ENCODE measurements around the gene TNRC6C. TPM values are rescaled to one million over a fixed set of nuclear protein-coding genes. Genes with fewer than 3 reads are reported as not detected.
A peak's percentile ranks its signal among the peaks of the same experiment; 100 is the strongest.

The TNRC6C gene
- total and polyA plus RNA-seq, 2 of the 13 experiments (the other 11 are each of a cell fraction or from before 2014, with no cell fraction given): 0.66 to 4.9 TPM

DNA sequence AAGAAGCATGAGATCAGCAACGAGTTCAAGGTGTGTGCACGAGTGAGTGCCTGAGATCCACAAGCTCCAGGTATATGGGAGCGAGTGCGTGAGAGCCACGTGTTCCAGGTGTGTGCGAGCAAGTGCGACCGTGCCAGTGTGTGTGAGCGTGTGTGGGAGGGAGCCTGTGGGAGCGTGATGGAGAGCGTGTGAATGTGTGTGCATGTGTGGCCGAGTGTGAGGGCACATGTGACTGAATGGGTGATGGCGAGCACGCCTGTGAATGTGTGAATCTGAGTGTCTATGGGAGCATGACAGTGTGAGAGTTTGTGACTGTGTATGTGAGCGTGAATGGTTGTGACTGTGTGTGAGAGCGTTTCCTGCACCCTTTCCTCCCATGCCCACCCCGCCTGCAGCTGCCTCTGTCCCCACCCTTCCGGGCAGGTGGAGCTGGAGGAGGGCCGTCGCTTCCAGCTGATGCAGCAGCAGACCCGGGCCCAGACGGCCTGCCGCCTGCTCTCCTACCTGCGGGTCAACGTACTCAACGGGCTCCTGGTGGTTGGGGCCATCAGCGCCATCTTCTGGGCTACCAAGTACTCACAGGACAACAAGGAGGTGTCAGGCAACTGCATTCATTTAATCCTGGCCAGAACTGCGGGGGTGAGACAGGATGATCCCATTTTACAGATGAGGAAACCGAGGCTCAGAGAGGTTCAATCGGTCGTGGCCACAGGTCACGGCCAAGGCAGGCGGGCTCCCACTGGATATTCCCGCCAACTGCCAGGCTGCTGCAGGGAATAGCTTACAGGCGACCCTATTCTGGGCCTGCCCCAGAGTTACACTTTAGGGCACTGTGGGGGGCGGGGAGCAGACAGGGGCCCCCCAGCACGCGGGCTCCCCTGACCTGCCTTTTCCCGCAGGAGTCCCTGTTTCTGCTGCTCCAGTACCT is 175.7 kb downstream of the TNRC6C start (continued):
- TF ChIP-seq, protein P1, sequence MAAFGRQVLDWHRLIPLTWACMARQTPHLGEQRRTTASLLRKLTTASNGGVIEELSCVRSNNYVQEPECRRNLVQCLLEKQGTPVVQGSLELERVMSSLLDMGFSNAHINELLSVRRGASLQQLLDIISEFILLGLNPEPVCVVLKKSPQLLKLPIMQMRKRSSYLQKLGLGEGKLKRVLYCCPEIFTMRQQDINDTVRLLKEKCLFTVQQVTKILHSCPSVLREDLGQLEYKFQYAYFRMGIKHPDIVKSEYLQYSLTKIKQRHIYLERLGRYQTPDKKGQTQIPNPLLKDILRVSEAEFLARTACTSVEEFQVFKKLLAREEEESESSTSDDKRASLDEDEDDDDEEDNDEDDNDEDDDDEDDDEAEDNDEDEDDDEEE (CRISPR knock-in tag; IDR thresholded peaks at IDR 0.05): peak; percentile 19; the same call in 1 of the 2 replicates
- TF ChIP-seq, protein P2, sequence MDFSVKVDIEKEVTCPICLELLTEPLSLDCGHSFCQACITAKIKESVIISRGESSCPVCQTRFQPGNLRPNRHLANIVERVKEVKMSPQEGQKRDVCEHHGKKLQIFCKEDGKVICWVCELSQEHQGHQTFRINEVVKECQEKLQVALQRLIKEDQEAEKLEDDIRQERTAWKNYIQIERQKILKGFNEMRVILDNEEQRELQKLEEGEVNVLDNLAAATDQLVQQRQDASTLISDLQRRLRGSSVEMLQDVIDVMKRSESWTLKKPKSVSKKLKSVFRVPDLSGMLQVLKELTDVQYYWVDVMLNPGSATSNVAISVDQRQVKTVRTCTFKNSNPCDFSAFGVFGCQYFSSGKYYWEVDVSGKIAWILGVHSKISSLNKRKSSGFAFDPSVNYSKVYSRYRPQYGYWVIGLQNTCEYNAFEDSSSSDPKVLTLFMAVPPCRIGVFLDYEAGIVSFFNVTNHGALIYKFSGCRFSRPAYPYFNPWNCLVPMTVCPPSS (IDR thresholded peaks at IDR 0.05): no peak
- TF ChIP-seq SSRP1 (CRISPR knock-in tag; IDR thresholded peaks at IDR 0.05) (no peak), ZSCAN12 (CRISPR knock-in tag; IDR thresholded peaks at IDR 0.05) (no peak), ESRRA (CRISPR knock-in tag; IDR thresholded peaks at IDR 0.05; ENCODE audit: low read depth) (no peak), HHEX (CRISPR knock-in tag; IDR thresholded peaks at IDR 0.05) (no peak), NAIF1 (CRISPR knock-in tag; IDR thresholded peaks at IDR 0.05; ENCODE audit: borderline replicate concordance) (no peak), ZNF234 (CRISPR knock-in tag; conservative IDR thresholded peaks at IDR 0.05) (no peak), ZNF629 (CRISPR knock-in tag; conservative IDR thresholded peaks at IDR 0.05) (peak; percentile 99), ZNF335 (CRISPR knock-in tag; IDR thresholded peaks at IDR 0.05) (no peak), ZNF3 (CRISPR knock-in tag; IDR thresholded peaks at IDR 0.05) (peak; percentile 73; the same call in 1 of the 2 replicates), ZZZ3 (CRISPR knock-in tag; IDR thresholded peaks at IDR 0.05; ENCODE audit: borderline replicate concordance) (peak; percentile 30; the same call in 1 of the 2 replicates), ZSCAN22 (CRISPR knock-in tag; IDR thresholded peaks at IDR 0.05) (no peak), KDM1A (CRISPR knock-in tag; IDR thresholded peaks at IDR 0.05) (peak; percentile 88), ZNF678 (CRISPR knock-in tag; IDR thresholded peaks at IDR 0.05) (no peak), GZF1 (CRISPR knock-in tag; IDR thresholded peaks at IDR 0.05) (no peak), ZNF501 (CRISPR knock-in tag; IDR thresholded peaks at IDR 0.05) (peak; percentile 88), NR2F2 (IDR thresholded peaks at IDR 0.05; ENCODE audit: borderline replicate concordance, low read depth) (no peak), KAT7 (CRISPR knock-in tag; IDR thresholded peaks at IDR 0.05; ENCODE audit: borderline replicate concordance) (no peak), ZNF652 (CRISPR knock-in tag; IDR thresholded peaks at IDR 0.05; ENCODE audit: borderline replicate concordance, low read depth) (no peak), ISL2 (CRISPR knock-in tag; IDR thresholded peaks at IDR 0.05) (no peak), ZNF746 (CRISPR knock-in tag; IDR thresholded peaks at IDR 0.05) (no peak), MAFF (IDR thresholded peaks at IDR 0.05; ENCODE audit: low read depth, low read length) (no peak), ZNF24 (IDR thresholded peaks at IDR 0.05) (peak; percentile 71; the same call in 1 of the 2 replicates), NCOR1 (IDR thresholded peaks at IDR 0.05; ENCODE audit: borderline replicate concordance, low read length) (no peak), SALL2 (CRISPR knock-in tag; IDR thresholded peaks at IDR 0.05) (peak; percentile 65; the same call in 1 of the 2 replicates)
- TF ChIP-seq, protein P3, sequence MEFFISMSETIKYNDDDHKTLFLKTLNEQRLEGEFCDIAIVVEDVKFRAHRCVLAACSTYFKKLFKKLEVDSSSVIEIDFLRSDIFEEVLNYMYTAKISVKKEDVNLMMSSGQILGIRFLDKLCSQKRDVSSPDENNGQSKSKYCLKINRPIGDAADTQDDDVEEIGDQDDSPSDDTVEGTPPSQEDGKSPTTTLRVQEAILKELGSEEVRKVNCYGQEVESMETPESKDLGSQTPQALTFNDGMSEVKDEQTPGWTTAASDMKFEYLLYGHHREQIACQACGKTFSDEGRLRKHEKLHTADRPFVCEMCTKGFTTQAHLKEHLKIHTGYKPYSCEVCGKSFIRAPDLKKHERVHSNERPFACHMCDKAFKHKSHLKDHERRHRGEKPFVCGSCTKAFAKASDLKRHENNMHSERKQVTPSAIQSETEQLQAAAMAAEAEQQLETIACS (CRISPR knock-in tag; IDR thresholded peaks at IDR 0.05): no peak
- TF ChIP-seq, protein P4, sequence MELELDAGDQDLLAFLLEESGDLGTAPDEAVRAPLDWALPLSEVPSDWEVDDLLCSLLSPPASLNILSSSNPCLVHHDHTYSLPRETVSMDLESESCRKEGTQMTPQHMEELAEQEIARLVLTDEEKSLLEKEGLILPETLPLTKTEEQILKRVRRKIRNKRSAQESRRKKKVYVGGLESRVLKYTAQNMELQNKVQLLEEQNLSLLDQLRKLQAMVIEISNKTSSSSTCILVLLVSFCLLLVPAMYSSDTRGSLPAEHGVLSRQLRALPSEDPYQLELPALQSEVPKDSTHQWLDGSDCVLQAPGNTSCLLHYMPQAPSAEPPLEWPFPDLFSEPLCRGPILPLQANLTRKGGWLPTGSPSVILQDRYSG (CRISPR knock-in tag; IDR thresholded peaks at IDR 0.05): no peak
